ENCODE data around the gene FOXL1. TPM values are rescaled to one million over a fixed set of nuclear protein-coding genes. Genes with fewer than 3 reads are reported as not detected.

The FOXL1 gene
- total RNA-seq, 1 experiment from 2014 or later: 0.13 TPM

GRCh38 chr16:86590501-86591144 lies 12.3 kb downstream of the FOXL1 start:
- CTCF ChIA-PET: no interaction called here
- DNase-seq (ENCODE audit: low spot score): no peak
- intact Hi-C loops (cut with micrococcal nuclease; ENCODE audit: unreplicated experiment): no loop called here
- BruUV-seq (replicated peaks): no TSS peak
- peaks cover 55% of the 10 kb centered on the region for H3K27me3 ChIP-seq (replicated peaks; ENCODE audit: insufficient read depth, low read depth, low read length, poor library complexity)
- H3K36me3 ChIP-seq (ENCODE audit: insufficient read depth, low read length, poor library complexity, severe bottlenecking): no peaks in the 10 kb centered on the region
- TF ChIP-seq EZH2 (IDR thresholded peaks at IDR 0.05; ENCODE audit: borderline replicate concordance, low read depth, low read length, poor library complexity, severe bottlenecking): no peak
- TF ChIP-seq CTCF (conservative IDR thresholded peaks at IDR 0.05; ENCODE audit: low read depth, low read length): no peak
- POLR2A ChIA-PET (ENCODE audit: low non-redundant PET): no interaction called here
- no peak overlapping the region for H3K27ac ChIP-seq (ENCODE audit: low read depth, low read length, poor library complexity, severe bottlenecking)
- no peak overlapping the region for H3K4me3 ChIP-seq (ENCODE audit: low read depth, low read length, poor library complexity, severe bottlenecking)
- H3K9me3 ChIP-seq (ENCODE audit: low read depth, low read length, poor library complexity, severe bottlenecking): no peaks in the 10 kb centered on the region
- H3K4me1 ChIP-seq (ENCODE audit: insufficient read depth, low read length, poor library complexity, severe bottlenecking): no peaks in the 10 kb centered on the region

GRCh38 chr16:86591270-86591669 lies 12.9 kb downstream of the FOXL1 start:
- DNase-seq (ENCODE audit: low spot score): no peak
- Histone ChIP-seq H3K4me1 (ENCODE audit: insufficient read depth, low read length, poor library complexity, severe bottlenecking) (no peaks in the 10 kb centered on the region), H3K36me3 (ENCODE audit: insufficient read depth, low read length, poor library complexity, severe bottlenecking) (no peaks in the 10 kb centered on the region), H3K27ac (ENCODE audit: low read depth, low read length, poor library complexity, severe bottlenecking) (no peak overlapping the region), H3K9me3 (ENCODE audit: low read depth, low read length, poor library complexity, severe bottlenecking) (no peaks in the 10 kb centered on the region), H3K27me3 (replicated peaks; ENCODE audit: insufficient read depth, low read depth, low read length, poor library complexity) (peaks cover 60% of the 10 kb centered on the region), H3K4me3 (ENCODE audit: low read depth, low read length, poor library complexity, severe bottlenecking) (no peak overlapping the region)
- ChIA-PET CTCF (no interaction called here), POLR2A (ENCODE audit: low non-redundant PET) (no interaction called here)
- no peak for TF ChIP-seq CTCF (conservative IDR thresholded peaks at IDR 0.05; ENCODE audit: low read depth, low read length)
- no peak for TF ChIP-seq EZH2 (IDR thresholded peaks at IDR 0.05; ENCODE audit: borderline replicate concordance, low read depth, low read length, poor library complexity, severe bottlenecking)
- BruUV-seq (replicated peaks): no TSS peak
- intact Hi-C loops (cut with micrococcal nuclease; ENCODE audit: unreplicated experiment): no loop called here

- no peak for TF ChIP-seq CTCF (conservative IDR thresholded peaks at IDR 0.05; ENCODE audit: low read depth, low read length)
- peak; percentile 20 for TF ChIP-seq EZH2 (IDR thresholded peaks at IDR 0.05; ENCODE audit: borderline replicate concordance, low read depth, low read length, poor library complexity, severe bottlenecking)
- Histone ChIP-seq H3K4me1 (ENCODE audit: insufficient read depth, low read length, poor library complexity, severe bottlenecking) (no peaks in the 10 kb centered on the region), H3K27ac (ENCODE audit: low read depth, low read length, poor library complexity, severe bottlenecking) (no peak overlapping the region), H3K4me3 (ENCODE audit: low read depth, low read length, poor library complexity, severe bottlenecking) (no peak overlapping the region), H3K9me3 (ENCODE audit: low read depth, low read length, poor library complexity, severe bottlenecking) (no peaks in the 10 kb centered on the region), H3K36me3 (ENCODE audit: insufficient read depth, low read length, poor library complexity, severe bottlenecking) (no peaks in the 10 kb centered on the region), H3K27me3 (replicated peaks; ENCODE audit: insufficient read depth, low read depth, low read length, poor library complexity) (peaks cover 64% of the 10 kb centered on the region)
- intact Hi-C loops (cut with micrococcal nuclease; ENCODE audit: unreplicated experiment): no loop called here
- ChIA-PET CTCF (no interaction called here), POLR2A (ENCODE audit: low non-redundant PET) (no interaction called here)
- BruUV-seq (replicated peaks): no TSS peak
- no peak for DNase-seq (ENCODE audit: low spot score)
Measured at GRCh38 chr16:86593913-86594620, 15.7 kb downstream of the FOXL1 start.
